ENCODE data around the gene SPRYD3.
A peak's percentile ranks its signal among the peaks of the same experiment; 100 is the strongest.

The SPRYD3 gene

DNA sequence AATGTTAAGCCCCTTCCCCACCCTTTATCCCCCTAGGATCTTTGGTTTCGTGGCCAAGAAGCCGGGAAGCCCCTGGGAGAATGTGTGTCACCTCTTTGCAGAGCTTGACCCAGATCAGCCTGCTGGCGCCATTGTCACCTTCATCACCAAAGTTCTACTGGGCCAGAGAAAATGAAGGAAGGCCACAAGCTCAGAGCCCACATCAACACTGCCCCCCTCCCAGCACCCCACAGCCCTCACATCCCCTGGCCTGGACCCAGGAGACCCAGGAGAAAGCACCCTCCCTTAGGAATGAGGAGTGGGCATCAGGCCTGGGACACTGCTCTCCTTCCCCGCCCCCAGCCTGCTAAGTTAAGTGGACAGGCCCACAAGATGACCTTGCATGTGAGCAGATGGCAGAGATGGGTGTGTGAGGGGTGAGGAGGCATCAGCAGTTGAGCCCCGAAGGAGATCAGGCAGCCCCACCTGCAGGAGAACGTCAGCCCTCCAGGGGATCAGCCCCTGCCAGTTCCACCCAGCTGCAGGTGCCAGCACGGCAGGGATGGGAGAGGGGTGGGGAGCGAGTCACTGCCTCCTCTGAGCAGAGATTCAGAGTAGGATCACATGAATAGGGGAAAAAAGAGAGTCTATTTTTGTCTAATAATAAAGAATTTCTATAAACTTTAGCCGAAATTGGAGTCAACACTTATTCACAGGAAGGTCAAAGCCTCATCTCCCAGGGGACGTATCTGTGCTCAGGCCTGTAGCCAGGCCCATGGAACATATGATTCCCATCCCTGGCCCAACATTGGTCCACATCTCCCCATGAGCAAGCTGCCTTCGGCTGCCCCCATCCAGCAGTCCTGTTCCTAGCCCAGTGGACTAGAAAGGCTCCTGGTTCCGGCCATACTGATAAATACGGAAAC is 15.2 kb downstream of the SPRYD3 start:
- no peak for DNase-seq (ENCODE audit: low read depth in 1 of 2, low spot score in 1 of 2)

DNA sequence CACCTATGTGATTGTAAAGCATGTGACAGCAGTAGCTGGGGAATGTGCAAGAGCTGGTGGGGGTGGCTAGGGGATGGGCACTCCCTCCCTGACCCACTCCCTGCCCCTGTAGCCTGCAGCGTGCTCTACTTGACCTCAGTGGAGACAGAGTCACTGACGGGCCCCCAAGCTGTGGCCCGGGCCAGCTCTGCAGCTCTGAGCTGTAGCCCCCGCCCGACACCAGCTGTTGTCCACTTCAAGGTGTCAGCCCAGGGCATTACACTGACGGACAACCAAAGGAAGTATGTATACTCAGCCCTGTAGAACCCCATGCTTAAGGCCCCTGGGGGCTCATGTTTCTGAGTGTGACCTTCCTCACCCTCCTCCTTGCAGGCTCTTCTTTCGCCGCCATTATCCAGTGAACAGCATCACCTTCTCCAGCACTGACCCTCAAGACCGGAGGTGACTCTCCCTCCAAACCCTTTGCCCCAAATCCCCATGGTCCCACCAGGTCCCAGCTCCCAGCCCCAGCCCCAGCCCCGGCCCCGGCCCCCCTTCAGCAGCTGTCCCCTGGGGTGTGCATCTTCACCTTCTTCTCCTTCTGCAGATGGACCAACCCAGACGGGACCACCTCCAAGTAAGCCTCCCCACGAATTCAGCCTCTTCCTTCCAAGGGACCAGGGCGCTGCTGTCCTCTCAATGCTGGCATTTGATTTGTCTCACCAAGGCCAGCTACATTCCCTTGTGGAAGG is 16.0 kb downstream of the SPRYD3 start:
- DNase-seq (ENCODE audit: low read depth in 1 of 2, low spot score in 1 of 2), result no peak

DNA sequence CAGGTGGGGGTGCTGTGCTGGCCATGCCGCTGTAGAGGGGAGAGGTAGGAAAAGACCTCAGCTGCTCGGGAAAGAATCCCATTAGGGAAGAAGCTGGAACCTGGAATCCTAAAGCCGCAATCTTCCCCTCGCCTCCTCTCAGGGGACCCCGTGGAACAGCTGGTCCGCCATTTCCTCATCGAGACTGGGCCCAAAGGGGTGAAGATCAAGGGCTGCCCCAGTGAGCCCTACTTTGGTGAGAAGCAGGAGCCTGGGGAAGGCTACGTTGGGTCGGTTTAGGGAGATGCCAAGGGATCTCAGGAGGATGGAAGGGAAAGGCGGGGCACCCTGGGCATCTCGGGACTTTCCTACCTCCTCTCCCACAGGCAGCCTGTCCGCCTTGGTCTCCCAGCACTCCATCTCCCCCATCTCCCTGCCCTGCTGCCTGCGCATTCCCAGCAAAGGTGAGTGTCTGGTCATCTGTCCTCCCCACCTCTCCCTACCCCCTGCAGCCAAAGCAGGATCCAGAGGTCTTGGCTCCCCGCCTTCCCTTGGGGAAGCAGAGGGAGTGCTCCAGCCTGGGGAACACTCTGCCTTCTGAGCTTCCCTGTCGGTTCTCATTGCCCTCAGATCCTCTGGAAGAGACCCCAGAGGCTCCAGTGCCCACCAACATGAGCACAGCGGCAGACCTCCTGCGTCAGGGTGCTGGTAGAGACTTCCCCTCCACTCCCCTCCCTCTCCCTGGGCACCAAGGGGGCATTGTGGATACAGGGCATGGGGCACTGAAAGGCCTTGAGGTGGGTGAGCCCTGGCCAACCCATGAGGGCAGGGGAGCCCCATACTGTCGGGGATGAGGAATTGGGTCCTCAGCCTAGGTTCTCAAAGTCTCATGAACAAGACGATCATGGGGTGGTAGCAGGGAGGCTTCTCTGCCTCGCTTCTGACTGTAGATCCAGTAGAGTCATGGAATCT is 16.9 kb downstream of the SPRYD3 start:
- DNase-seq (ENCODE audit: low read depth in 1 of 2, low spot score in 1 of 2), result no peak

DNA sequence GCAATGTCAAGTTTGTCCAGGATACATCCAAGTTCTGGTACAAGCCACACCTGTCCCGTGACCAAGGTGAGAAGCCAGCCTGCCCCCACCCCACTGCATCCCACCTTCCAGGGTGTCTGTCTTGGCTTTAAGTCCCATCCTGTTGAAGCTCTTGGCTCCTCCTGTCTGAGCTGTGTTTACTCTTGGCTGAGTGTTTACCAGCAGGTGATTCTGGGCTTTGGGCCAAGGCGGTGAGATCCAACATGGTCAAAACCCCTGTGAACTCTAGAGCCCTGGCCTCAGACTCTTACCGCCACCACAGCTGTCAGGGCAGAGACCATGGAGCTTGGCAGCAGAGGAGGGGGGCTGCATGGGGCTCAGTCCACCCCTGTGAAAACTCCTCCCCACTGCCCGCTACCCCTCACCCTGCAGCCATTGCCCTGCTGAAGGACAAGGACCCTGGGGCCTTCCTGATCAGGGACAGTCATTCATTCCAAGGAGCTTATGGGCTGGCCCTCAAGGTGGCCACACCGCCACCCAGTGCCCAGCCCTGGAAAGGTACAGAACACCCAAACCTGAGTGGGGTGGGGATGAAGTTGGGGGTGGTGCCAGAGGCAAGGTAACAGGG is 17.7 kb downstream of the SPRYD3 start:
- no peak for DNase-seq (ENCODE audit: low read depth in 1 of 2, low spot score in 1 of 2)

DNA sequence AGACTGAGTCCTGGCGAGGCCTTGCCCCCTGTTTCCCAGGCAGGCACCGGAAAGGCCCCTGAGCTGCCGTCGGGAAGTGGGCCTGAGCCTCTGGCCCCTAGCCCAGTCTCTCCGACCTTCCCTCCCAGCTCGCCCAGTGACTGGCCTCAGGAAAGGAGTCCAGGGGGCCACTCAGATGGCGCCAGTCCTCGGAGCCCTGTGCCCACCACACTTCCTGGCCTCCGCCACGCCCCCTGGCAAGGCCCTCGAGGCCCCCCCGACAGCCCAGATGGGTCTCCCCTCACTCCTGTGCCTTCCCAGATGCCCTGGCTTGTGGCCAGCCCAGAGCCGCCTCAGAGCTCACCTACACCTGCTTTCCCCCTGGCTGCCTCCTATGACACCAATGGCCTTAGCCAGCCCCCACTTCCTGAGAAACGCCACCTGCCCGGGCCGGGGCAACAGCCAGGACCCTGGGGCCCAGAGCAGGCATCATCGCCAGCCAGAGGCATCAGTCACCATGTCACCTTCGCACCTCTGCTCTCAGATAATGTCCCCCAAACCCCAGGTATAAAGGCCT is 18.4 kb downstream of the SPRYD3 start:
- no peak for DNase-seq (ENCODE audit: low read depth in 1 of 2, low spot score in 1 of 2)

GRCh38 chr12:53060064-53060720 is 19.0 kb downstream of the SPRYD3 start:
- no peak for DNase-seq (ENCODE audit: low read depth in 1 of 2, low spot score in 1 of 2)

DNA sequence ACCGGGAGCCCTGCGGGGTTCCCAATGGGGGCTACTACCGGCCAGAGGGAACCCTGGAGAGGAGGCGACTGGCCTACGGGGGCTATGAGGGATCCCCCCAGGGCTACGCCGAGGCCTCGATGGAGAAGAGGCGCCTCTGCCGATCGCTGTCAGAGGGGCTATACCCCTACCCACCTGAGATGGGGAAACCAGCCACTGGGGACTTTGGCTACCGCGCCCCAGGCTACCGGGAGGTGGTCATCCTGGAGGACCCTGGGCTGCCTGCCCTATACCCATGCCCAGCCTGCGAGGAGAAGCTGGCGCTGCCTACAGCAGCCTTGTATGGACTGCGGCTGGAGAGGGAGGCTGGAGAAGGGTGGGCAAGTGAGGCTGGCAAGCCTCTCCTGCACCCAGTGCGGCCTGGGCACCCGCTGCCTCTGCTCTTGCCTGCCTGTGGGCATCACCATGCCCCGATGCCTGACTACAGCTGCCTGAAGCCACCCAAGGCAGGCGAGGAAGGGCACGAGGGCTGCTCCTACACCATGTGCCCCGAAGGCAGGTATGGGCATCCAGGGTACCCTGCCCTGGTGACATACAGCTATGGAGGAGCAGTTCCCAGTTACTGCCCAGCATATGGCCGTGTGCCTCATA is 19.6 kb downstream of the SPRYD3 start:
- DNase-seq (ENCODE audit: low read depth in 1 of 2, low spot score in 1 of 2), result no peak

DNA sequence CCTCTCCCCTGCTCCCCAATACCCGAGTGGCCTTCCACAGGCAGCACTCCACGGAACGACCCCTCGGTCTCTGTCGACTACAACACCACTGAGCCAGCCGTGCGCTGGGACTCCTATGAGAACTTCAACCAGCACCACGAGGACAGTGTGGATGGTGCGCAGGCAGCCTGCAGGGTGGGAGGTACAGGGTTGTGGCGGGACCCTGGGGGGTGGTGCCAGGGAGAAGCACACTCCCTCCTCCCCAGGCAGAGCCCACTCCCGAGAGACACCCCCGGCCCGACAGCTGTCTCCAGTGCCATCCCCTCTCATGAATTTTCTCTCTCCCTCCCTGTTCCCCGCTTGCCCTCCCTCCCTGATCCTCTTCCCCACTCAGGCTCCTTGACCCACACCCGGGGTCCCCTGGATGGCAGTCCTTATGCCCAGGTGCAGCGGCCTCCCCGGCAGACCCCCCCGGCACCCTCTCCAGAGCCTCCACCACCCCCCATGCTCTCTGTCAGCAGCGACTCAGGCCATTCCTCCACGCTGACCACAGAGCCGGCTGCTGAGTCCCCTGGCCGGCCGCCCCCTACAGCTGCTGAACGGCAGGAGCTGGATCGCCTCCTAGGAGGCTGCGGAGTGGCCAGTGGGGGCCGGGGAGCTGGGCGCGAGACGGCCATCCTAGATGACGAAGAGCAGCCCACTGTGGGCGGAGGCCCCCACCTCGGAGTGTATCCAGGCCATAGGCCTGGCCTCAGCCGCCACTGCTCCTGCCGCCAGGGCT is 20.3 kb downstream of the SPRYD3 start:
- no peak for DNase-seq (ENCODE audit: low read depth in 1 of 2, low spot score in 1 of 2)

DNA sequence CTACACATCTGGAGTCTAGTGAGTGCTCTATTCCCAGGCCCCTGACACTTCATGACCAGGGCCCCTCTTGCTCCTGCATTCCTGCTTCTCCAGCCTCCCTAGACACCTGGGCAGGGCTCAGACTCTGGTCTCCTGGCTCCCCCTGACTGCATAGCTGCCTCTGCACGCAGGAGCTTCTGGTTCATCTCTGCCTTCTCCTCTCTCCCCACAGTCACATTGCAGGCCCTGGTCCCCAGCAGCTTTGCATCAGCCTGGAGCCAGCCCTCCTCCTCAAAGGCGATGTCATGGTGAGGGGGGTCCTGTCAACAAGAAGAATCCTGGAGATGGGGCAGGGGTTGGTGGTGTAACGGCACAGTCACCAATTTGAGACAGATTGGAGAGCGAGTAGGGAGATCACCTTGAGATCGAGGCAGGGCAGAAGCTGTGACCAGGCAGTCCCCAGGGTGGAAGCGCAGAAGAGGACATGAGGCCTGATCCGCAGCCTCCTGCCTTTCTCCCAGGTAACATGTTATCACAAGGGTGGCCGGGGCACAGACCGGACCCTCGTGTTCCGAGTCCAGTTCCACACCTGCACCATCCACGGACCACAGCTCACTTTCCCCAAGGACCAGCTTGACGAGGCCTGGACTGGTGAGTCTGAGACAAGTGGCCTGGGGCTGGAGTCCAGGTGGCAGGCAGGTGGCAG is 21.2 kb downstream of the SPRYD3 start:
- no peak for DNase-seq (ENCODE audit: low read depth in 1 of 2, low spot score in 1 of 2)

GRCh38 chr12:53056901-53057300 is 22.3 kb downstream of the SPRYD3 start:
- DNase-seq (ENCODE audit: low read depth in 1 of 2, low spot score in 1 of 2), result no peak

GRCh38 chr12:53056296-53056695 is 22.9 kb downstream of the SPRYD3 start:
- DNase-seq (ENCODE audit: low read depth in 1 of 2, low spot score in 1 of 2), result no peak

DNA sequence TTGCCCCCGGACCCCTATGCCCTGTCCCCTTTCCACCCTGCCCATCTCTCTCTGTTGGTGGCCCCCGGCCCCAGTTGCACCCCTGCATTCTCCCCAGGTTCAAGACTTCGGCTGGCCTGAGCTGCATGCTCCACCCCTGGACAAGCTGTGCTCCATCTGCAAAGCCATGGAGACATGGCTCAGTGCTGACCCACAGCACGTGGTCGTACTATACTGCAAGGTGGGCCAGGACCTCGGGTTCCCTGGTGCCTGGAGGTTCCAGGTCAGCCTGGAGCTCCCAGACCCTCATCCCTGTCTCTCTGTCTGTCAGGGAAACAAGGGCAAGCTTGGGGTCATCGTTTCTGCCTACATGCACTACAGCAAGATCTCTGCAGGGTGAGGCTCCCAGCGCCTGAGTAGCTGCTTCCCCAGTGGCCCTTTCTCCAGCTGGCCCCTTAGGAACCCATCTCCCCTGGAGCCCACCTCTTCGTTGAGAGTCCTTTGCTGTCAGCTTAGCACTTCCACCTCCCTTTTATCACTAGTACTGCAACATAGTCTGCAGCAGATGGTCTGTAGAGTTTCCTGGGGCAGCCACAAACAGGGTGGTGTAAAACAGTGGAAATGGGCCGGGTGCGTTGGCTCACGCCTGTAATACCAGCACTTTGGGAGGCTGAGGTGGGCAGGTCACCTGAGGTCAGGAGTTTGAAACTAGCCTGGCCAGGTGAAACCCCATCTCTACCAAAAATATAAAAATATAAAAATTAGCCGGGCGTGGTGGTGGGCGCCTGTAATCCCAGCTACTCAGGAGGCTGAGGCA is 23.5 kb downstream of the SPRYD3 start:
- no peak for DNase-seq (ENCODE audit: low read depth in 1 of 2, low spot score in 1 of 2)

- peak; percentile 80 to 86 for DNase-seq (ENCODE audit: low read depth in 1 of 2, low spot score in 1 of 2)
These were observed 24.9 kb downstream of the SPRYD3 start for GRCh38 chr12:53054112-53054878.

DNA sequence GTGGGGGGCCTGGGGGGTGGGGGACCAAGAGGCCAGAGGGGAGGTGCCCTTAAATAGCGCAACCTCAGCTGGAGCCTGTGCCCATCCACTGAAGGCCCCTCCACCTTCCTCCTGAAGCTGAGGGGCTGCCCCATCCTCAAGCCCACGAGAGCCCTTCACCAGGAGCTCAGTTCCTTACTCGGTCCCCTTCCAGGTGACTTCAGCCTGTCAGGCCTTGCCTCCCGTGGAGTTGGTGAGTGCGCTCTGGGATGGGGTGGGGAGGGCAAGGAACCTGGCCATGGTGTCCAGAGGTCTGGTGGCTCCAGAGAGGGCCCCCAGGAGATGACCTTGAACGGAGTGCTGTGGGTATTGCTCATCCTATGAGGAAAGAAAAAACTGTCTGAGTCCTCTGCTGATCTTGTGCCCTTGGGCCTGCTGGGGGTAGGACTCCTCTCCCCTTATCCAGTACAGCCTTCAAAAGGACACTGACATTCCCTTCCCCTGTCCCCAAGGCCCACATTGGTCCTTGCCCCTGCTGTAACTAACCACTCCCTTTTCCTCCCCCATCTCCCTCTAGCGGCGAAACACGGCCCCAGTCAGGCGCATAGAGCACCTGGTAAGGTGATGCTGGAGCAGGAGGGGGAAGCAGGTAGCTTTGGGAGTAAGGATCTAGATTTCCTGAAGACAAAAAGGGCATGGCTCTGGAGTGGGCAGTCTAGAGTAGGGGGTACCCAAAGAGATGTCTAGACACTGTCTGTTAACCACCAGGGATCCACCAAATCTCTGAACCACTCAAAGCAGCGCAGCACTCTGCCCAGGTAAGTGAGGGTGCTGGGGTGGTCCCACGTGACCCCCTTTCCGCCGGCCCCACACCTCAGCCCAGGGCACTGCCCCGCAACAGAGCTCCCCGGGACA is 25.7 kb downstream of the SPRYD3 start:
- DNase-seq (ENCODE audit: low read depth in 1 of 2, low spot score in 1 of 2), result peak; percentile 29 to 34

DNA sequence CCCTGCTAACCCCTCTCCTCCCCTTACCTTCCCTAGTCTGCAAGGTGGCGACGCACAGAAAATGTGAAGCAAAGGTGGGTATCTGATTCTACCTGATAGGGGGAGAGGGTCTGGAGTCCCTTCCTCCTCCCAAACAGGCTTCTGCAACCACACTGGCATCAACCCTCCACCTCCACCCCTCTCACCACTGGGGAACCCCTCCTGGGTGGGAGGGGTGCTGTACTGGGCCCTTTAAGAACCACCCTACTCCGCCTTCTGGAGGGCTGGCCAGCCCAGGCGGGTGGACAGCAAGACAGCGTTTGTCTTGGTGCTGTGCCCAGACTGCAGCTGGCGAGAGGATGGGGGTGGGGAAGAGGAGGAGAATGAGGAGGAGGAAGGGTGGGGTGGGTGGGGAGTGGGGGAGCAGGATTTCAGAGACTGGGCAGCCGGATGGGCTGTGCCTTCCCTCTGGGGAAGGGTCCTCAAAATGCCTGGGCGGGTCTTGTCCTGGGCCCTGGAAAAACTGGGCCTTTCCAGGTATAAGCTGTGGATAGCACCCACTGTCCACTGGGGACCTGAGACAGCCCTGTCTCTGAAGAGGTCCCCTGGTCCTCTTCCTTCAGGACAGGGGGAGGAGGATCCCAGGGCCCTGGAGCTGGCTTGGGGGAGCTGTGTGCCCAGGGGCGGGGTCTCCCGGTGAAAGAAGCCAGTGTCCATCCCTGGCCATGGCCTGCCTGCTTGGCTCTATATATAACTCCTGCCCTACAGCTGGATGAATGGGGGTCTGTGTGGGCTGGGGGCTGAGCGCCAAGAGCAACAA is 26.6 kb downstream of the SPRYD3 start:
- DNase-seq (ENCODE audit: low read depth in 1 of 2, low spot score in 1 of 2), result no peak

Data from activated T-helper 1 cell treated with anti-CD3 and anti-CD28 coated beads, Interleukin-2, amount 50 U/mL, for 16 hours (primary cell).